KMS-11 (cell line): Measurements from ENCODE around the gene IMPG2.

Experiments
- H2AFZ ChIP-seq: fragments of 200-600 bp; sonication (generic); 2 replicates; pipeline ENCODE4 v1.6.1; 2016; ENCODE audit warnings: antibody characterized with exemption, mixed run types, low read depth
- H3K27ac ChIP-seq: fragments of 200-600 bp; sonication (generic); 2 replicates; pipeline ENCODE4 v1.6.1; 2016; ENCODE audit warnings: mild to moderate bottlenecking, mixed run types
- H3K27me3 ChIP-seq: fragments of 200-600 bp; sonication (generic); 2 replicates; pipeline ENCODE4 v1.6.1; 2017; ENCODE audit warnings: mild to moderate bottlenecking, low read depth, mixed run types, moderate library complexity; ENCODE audit not compliant: insufficient read depth
- H3K36me3 ChIP-seq: fragments of 200-600 bp; sonication (generic); 2 replicates; pipeline ENCODE4 v1.6.1; 2017; ENCODE audit warnings: mild to moderate bottlenecking, mixed run types; ENCODE audit not compliant: insufficient read depth
- H3K4me1 ChIP-seq: fragments of 200-600 bp; sonication (generic); 2 replicates; pipeline ENCODE4 v1.6.1; 2016; ENCODE audit warnings: mild to moderate bottlenecking, low read depth, mixed run types; ENCODE audit not compliant: poor library complexity, severe bottlenecking
- H3K4me2 ChIP-seq: fragments of 200-600 bp; sonication (generic); 2 replicates; pipeline ENCODE4 v1.7.0; 2016; ENCODE audit warnings: mild to moderate bottlenecking, mixed run types
- H3K4me3 ChIP-seq: fragments of 200-600 bp; sonication (generic); IDR thresholded peaks from 2 replicates; pipeline ENCODE4 v1.6.1; 2017; ENCODE audit warnings: low read depth, low read length, mixed read lengths; ENCODE audit not compliant: insufficient read depth
- H3K79me2 ChIP-seq: fragments of 200-600 bp; sonication (generic); 2 replicates; pipeline ENCODE4 v1.6.1; 2016; ENCODE audit warnings: low read depth, mixed run types; ENCODE audit not compliant: insufficient read depth
- H3K9ac ChIP-seq: fragments of 200-600 bp; sonication (generic); 2 replicates; pipeline ENCODE4 v1.6.1; 2016; ENCODE audit warnings: mild to moderate bottlenecking, mixed run types
- H4K20me1 ChIP-seq: fragments of 200-600 bp; sonication (generic); 2 replicates; pipeline ENCODE4 v1.6.1; 2016; ENCODE audit warnings: mild to moderate bottlenecking, mixed run types; ENCODE audit not compliant: insufficient read depth
- CTCF ChIP-seq: fragments of 200-600 bp; sonication (generic); conservative IDR thresholded peaks from 2 replicates; pipeline ENCODE4 v1.6.1; 2017; ENCODE audit warnings: low read depth, mild to moderate bottlenecking, antibody characterized with exemption, low read length, moderate library complexity, mixed read lengths

IMPG2 gene

GRCh38 chr3:101303089-101303731 is 17.2 kb downstream of the IMPG2 start:
- no peak overlapping the region for H3K4me3 ChIP-seq
- no peak for TF ChIP-seq CTCF
- no peaks in the 10 kb centered on the region for H3K36me3 ChIP-seq
- no peaks in the 10 kb centered on the region for H4K20me1 ChIP-seq
- H3K79me2 ChIP-seq, result no peaks in the 10 kb centered on the region
- no peak overlapping the region for H2AFZ ChIP-seq
- no peak overlapping the region for H3K9ac ChIP-seq
- no peaks in the 10 kb centered on the region for H3K4me1 ChIP-seq
- no peak overlapping the region for H3K27ac ChIP-seq
- H3K4me2 ChIP-seq, result no peak overlapping the region
- H3K27me3 ChIP-seq, result no peaks in the 10 kb centered on the region

- H4K20me1 ChIP-seq, result no peaks in the 10 kb centered on the region
- TF ChIP-seq CTCF, result no peak
- H3K36me3 ChIP-seq, result no peaks in the 10 kb centered on the region
- H3K4me3 ChIP-seq, result no peak overlapping the region
- H3K27me3 ChIP-seq, result no peaks in the 10 kb centered on the region
- no peak overlapping the region for H3K4me2 ChIP-seq
- no peak overlapping the region for H2AFZ ChIP-seq
- H3K79me2 ChIP-seq, result no peaks in the 10 kb centered on the region
- H3K27ac ChIP-seq, result no peak overlapping the region
- no peak overlapping the region for H3K9ac ChIP-seq
- H3K4me1 ChIP-seq, result no peaks in the 10 kb centered on the region
These were observed 20.3 kb downstream of the IMPG2 start for GRCh38 chr3:101300073-101300472.

GRCh38 chr3:101292027-101292426 is 28.3 kb downstream of the IMPG2 start:
- Histone ChIP-seq H2AFZ (no peak overlapping the region), H3K27me3 (no peaks in the 10 kb centered on the region), H3K4me1 (no peaks in the 10 kb centered on the region), H3K79me2 (no peaks in the 10 kb centered on the region), H3K27ac (no peak overlapping the region), H4K20me1 (no peaks in the 10 kb centered on the region), H3K9ac (no peak overlapping the region), H3K4me2 (no peak overlapping the region), H3K4me3 (no peak overlapping the region), H3K36me3 (no peaks in the 10 kb centered on the region)
- TF ChIP-seq CTCF, result no peak

GRCh38 chr3:101288294-101288693 is 32.1 kb downstream of the IMPG2 start:
- no peaks in the 10 kb centered on the region for H4K20me1 ChIP-seq
- H3K27me3 ChIP-seq, result no peaks in the 10 kb centered on the region
- H3K9ac ChIP-seq, result no peak overlapping the region
- no peaks in the 10 kb centered on the region for H3K4me1 ChIP-seq
- no peak overlapping the region for H3K4me2 ChIP-seq
- TF ChIP-seq CTCF, result no peak
- no peaks in the 10 kb centered on the region for H3K79me2 ChIP-seq
- H3K36me3 ChIP-seq, result no peaks in the 10 kb centered on the region
- H2AFZ ChIP-seq, result no peak overlapping the region
- H3K27ac ChIP-seq, result no peak overlapping the region
- H3K4me3 ChIP-seq, result no peak overlapping the region
